Tibial nerve (tissue), 4 donors: Measurements from ENCODE around the gene HEATR5B.
"Not testable (repeated sequence)": the region's sequence is repeated elsewhere in the genome, so short reads cannot be mapped to it uniquely, and the experiment has no call there.

Source experiments
- EP300 ChIP-seq, 2 donors: sonication (generic); formaldehyde crosslinking; IDR thresholded peaks; one replicate each; pipeline ENCODE4 v1.6.1; 2017; ENCODE audit warnings: antibody characterized with exemption in 2 of 2, mild to moderate bottlenecking in 1 of 2
- POLR2A ChIP-seq, 2 donors: fragments of 450-650 bp; IDR thresholded peaks; one replicate each; pipeline ENCODE4 v1.6.1; 2017; ENCODE audit warnings: antibody characterized with exemption in 2 of 2, mild to moderate bottlenecking in 2 of 2, moderate library complexity in 2 of 2
- TF ChIP-seq, protein P1 (sequence below), 5 experiments: fragments of 200-600 bp in 3 of 5; fragments of 450-650 bp in 2 of 5; sonication (generic) in 3 of 5; IDR thresholded peaks; one replicate each; pipeline ENCODE4 v1.5.1; 2016 to 2019; ENCODE audit warnings: antibody characterized with exemption in 5 of 5, mild to moderate bottlenecking in 3 of 5, moderate library complexity in 2 of 5

DNA sequence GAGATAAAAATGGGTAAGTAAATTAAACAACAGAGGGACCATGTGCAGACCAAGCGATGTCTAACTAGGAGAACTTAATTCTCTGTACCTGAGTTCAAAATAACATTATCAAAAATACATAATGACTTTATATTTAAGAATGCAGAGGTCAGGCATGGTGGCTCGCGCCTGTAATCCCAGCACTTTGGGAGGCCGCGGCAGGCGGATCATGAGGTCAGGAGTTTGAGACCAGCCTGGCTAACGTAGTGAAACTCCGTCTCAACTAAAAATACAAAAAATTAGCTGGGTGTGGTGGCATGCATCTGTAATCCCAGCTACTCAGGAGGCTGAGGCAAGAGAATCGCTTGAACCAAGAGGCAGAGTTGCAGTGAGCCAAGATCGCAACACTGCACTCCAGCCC lies 138.9 kb downstream of the HEATR5B start:
- TF ChIP-seq, protein P1, sequence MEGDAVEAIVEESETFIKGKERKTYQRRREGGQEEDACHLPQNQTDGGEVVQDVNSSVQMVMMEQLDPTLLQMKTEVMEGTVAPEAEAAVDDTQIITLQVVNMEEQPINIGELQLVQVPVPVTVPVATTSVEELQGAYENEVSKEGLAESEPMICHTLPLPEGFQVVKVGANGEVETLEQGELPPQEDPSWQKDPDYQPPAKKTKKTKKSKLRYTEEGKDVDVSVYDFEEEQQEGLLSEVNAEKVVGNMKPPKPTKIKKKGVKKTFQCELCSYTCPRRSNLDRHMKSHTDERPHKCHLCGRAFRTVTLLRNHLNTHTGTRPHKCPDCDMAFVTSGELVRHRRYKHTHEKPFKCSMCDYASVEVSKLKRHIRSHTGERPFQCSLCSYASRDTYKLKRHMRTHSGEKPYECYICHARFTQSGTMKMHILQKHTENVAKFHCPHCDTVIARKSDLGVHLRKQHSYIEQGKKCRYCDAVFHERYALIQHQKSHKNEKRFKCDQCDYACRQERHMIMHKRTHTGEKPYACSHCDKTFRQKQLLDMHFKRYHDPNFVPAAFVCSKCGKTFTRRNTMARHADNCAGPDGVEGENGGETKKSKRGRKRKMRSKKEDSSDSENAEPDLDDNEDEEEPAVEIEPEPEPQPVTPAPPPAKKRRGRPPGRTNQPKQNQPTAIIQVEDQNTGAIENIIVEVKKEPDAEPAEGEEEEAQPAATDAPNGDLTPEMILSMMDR (IDR thresholded peaks at IDR 0.05), result not testable (repeated sequence)
- TF ChIP-seq POLR2A, EP300 (IDR thresholded peaks at IDR 0.05): not testable (repeated sequence)
